A549 (cell line): ENCODE data around the gene AMZ1.
"Not testable (repeated sequence)": the region's sequence is repeated elsewhere in the genome, so short reads cannot be mapped to it uniquely, and the experiment has no call there.

Experiments
- POLR2A ChIP-seq: IDR thresholded peaks from 2 replicates; pipeline ENCODE4 v1.6.1; 2012; ENCODE audit warnings: mild to moderate bottlenecking, low read length
- RAD21 ChIP-seq, 2 experiments: fragments of >200 bp in 1 of 2; sonication (Bioruptor Twin) in 1 of 2; formaldehyde crosslinking in 1 of 2; IDR thresholded peaks in 1 of 2; conservative IDR thresholded peaks in 1 of 2; 2 replicates in 1 of 2; 3 replicates in 1 of 2; pipeline ENCODE4 v1.6.1; 2012 to 2018; ENCODE audit warnings: inconsistent platforms in 1 of 2
- SREBF2 ChIP-seq: fragments of 450-650 bp; IDR thresholded peaks from 2 replicates; pipeline ENCODE4 v1.6.1; 2014; ENCODE audit warnings: mild to moderate bottlenecking, moderate library complexity
- TF ChIP-seq, protein P1 (sequence below): fragments of >200 bp; sonication (Bioruptor Twin); formaldehyde crosslinking; IDR thresholded peaks from 3 replicates; pipeline ENCODE4 v1.5.1; 2016
- TF ChIP-seq, protein P2 (sequence below): fragments of 450-650 bp; IDR thresholded peaks from 2 replicates; pipeline ENCODE4 v1.6.1; 2014; ENCODE audit warnings: antibody characterized with exemption
- TF ChIP-seq, protein P3 (sequence below): IDR thresholded peaks from 2 replicates; pipeline ENCODE4 v1.6.1; 2012
- TF ChIP-seq, protein P4 (sequence below): IDR thresholded peaks from 2 replicates; pipeline ENCODE4 v1.6.1; 2012; ENCODE audit warnings: low read depth, borderline replicate concordance
- TF ChIP-seq, protein P5 (sequence below): fragments of 200-600 bp; sonication (generic); IDR thresholded peaks from 2 replicates; pipeline ENCODE4 v1.6.1; 2016; ENCODE audit warnings: antibody characterized with exemption, mild to moderate bottlenecking, moderate library complexity

GRCh38 chr7:2676576-2676975, 11.4 kb upstream of the AMZ1 start:
- TF ChIP-seq, protein P1, sequence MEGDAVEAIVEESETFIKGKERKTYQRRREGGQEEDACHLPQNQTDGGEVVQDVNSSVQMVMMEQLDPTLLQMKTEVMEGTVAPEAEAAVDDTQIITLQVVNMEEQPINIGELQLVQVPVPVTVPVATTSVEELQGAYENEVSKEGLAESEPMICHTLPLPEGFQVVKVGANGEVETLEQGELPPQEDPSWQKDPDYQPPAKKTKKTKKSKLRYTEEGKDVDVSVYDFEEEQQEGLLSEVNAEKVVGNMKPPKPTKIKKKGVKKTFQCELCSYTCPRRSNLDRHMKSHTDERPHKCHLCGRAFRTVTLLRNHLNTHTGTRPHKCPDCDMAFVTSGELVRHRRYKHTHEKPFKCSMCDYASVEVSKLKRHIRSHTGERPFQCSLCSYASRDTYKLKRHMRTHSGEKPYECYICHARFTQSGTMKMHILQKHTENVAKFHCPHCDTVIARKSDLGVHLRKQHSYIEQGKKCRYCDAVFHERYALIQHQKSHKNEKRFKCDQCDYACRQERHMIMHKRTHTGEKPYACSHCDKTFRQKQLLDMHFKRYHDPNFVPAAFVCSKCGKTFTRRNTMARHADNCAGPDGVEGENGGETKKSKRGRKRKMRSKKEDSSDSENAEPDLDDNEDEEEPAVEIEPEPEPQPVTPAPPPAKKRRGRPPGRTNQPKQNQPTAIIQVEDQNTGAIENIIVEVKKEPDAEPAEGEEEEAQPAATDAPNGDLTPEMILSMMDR = not testable (repeated sequence)
- TF ChIP-seq POLR2A; SREBF2; RAD21 (conservative IDR thresholded peaks at IDR 0.05 in 1 of 2, IDR thresholded peaks at IDR 0.05 in 1 of 2): not testable (repeated sequence)
- TF ChIP-seq, protein P2, sequence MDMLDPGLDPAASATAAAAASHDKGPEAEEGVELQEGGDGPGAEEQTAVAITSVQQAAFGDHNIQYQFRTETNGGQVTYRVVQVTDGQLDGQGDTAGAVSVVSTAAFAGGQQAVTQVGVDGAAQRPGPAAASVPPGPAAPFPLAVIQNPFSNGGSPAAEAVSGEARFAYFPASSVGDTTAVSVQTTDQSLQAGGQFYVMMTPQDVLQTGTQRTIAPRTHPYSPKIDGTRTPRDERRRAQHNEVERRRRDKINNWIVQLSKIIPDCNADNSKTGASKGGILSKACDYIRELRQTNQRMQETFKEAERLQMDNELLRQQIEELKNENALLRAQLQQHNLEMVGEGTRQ = not testable (repeated sequence)
- TF ChIP-seq, protein P3, sequence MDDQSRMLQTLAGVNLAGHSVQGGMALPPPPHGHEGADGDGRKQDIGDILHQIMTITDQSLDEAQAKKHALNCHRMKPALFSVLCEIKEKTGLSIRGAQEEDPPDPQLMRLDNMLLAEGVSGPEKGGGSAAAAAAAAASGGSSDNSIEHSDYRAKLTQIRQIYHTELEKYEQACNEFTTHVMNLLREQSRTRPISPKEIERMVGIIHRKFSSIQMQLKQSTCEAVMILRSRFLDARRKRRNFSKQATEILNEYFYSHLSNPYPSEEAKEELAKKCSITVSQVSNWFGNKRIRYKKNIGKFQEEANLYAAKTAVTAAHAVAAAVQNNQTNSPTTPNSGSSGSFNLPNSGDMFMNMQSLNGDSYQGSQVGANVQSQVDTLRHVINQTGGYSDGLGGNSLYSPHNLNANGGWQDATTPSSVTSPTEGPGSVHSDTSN = not testable (repeated sequence)
- TF ChIP-seq, protein P4, sequence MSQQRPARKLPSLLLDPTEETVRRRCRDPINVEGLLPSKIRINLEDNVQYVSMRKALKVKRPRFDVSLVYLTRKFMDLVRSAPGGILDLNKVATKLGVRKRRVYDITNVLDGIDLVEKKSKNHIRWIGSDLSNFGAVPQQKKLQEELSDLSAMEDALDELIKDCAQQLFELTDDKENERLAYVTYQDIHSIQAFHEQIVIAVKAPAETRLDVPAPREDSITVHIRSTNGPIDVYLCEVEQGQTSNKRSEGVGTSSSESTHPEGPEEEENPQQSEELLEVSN = not testable (repeated sequence)
- TF ChIP-seq, protein P5, sequence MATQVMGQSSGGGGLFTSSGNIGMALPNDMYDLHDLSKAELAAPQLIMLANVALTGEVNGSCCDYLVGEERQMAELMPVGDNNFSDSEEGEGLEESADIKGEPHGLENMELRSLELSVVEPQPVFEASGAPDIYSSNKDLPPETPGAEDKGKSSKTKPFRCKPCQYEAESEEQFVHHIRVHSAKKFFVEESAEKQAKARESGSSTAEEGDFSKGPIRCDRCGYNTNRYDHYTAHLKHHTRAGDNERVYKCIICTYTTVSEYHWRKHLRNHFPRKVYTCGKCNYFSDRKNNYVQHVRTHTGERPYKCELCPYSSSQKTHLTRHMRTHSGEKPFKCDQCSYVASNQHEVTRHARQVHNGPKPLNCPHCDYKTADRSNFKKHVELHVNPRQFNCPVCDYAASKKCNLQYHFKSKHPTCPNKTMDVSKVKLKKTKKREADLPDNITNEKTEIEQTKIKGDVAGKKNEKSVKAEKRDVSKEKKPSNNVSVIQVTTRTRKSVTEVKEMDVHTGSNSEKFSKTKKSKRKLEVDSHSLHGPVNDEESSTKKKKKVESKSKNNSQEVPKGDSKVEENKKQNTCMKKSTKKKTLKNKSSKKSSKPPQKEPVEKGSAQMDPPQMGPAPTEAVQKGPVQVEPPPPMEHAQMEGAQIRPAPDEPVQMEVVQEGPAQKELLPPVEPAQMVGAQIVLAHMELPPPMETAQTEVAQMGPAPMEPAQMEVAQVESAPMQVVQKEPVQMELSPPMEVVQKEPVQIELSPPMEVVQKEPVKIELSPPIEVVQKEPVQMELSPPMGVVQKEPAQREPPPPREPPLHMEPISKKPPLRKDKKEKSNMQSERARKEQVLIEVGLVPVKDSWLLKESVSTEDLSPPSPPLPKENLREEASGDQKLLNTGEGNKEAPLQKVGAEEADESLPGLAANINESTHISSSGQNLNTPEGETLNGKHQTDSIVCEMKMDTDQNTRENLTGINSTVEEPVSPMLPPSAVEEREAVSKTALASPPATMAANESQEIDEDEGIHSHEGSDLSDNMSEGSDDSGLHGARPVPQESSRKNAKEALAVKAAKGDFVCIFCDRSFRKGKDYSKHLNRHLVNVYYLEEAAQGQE = not testable (repeated sequence)
